ENCODE data around the gene HIPK3.

Gene HIPK3

GRCh38 chr11:33394431-33395109 is 137.4 kb downstream of the HIPK3 start:
- no peak for TF ChIP-seq CTCF (IDR thresholded peaks at IDR 0.05; ENCODE audit: insufficient read depth, missing control alignments)
- DNase-seq (ENCODE audit: insufficient read length, low spot score) = no peak
- no peak for FAIRE-seq

- FAIRE-seq (no peak), DNase-seq (ENCODE audit: insufficient read length, low spot score) (no peak)
- no peak for TF ChIP-seq CTCF (IDR thresholded peaks at IDR 0.05; ENCODE audit: insufficient read depth, missing control alignments)
These were observed 139.2 kb downstream of the HIPK3 start for GRCh38 chr11:33396361-33396760.

GRCh38 chr11:33399421-33399820 is 142.2 kb downstream of the HIPK3 start:
- FAIRE-seq (no peak), DNase-seq (ENCODE audit: insufficient read length, low spot score) (no peak)
- TF ChIP-seq CTCF (IDR thresholded peaks at IDR 0.05; ENCODE audit: insufficient read depth, missing control alignments) = no peak

GRCh38 chr11:33402066-33402465 is 144.9 kb downstream of the HIPK3 start:
- no peak for DNase-seq (ENCODE audit: insufficient read length, low spot score)
- no peak for FAIRE-seq

GRCh38 chr11:33403344-33403743 is 146.2 kb downstream of the HIPK3 start:
- DNase-seq (ENCODE audit: insufficient read length, low spot score) (no peak), FAIRE-seq (no peak)
- TF ChIP-seq CTCF (IDR thresholded peaks at IDR 0.05; ENCODE audit: insufficient read depth, missing control alignments) = no peak

More at GRCh38 chr11:33402066-33402465, 144.9 kb downstream of the HIPK3 start:
- no peak for TF ChIP-seq CTCF (IDR thresholded peaks at IDR 0.05; ENCODE audit: insufficient read depth, missing control alignments)

- FAIRE-seq (no peak), DNase-seq (ENCODE audit: insufficient read length, low spot score) (no peak)
- TF ChIP-seq CTCF (IDR thresholded peaks at IDR 0.05; ENCODE audit: insufficient read depth, missing control alignments) = no peak
These were observed 148.8 kb downstream of the HIPK3 start for GRCh38 chr11:33405834-33406602.

All from D721Med (cell line).